ENCODE measurements around the gene PF4V1.

The PF4V1 gene

GRCh38 chr4:73872316-73873108 lies 19.4 kb downstream of the PF4V1 start:
- H3K9me3 Mint-ChIP-seq, result no peaks in the 10 kb centered on the region
- H3K4me1 Mint-ChIP-seq, result peaks cover 3% of the 10 kb centered on the region
- no peak overlapping the region for H3K27ac Mint-ChIP-seq
- peaks cover 68% of the 10 kb centered on the region for H3K27me3 Mint-ChIP-seq (ENCODE audit: low read depth)
- H3K36me3 Mint-ChIP-seq (ENCODE audit: low read depth), result no peaks in the 10 kb centered on the region
- no peak overlapping the region for H3K4me3 Mint-ChIP-seq
- TF ChIP-seq CTCF (IDR thresholded peaks at IDR 0.05; ENCODE audit: unreplicated experiment in 3 of 3), result no peak

- H3K9me3 Mint-ChIP-seq, result no peaks in the 10 kb centered on the region
- no peak overlapping the region for H3K27ac Mint-ChIP-seq
- no peak for TF ChIP-seq CTCF (IDR thresholded peaks at IDR 0.05; ENCODE audit: unreplicated experiment in 3 of 3)
- H3K36me3 Mint-ChIP-seq (ENCODE audit: low read depth), result no peaks in the 10 kb centered on the region
- H3K4me3 Mint-ChIP-seq, result no peak overlapping the region
- no peaks in the 10 kb centered on the region for H3K4me1 Mint-ChIP-seq
- H3K27me3 Mint-ChIP-seq (ENCODE audit: low read depth), result peaks cover 56% of the 10 kb centered on the region
These were observed 21.3 kb downstream of the PF4V1 start for GRCh38 chr4:73874386-73874785.

- Mint-ChIP-seq H3K9me3 (no peaks in the 10 kb centered on the region), H3K27me3 (ENCODE audit: low read depth) (peaks cover 48% of the 10 kb centered on the region), H3K36me3 (ENCODE audit: low read depth) (no peaks in the 10 kb centered on the region), H3K27ac (no peak overlapping the region), H3K4me3 (no peak overlapping the region), H3K4me1 (no peaks in the 10 kb centered on the region)
- no peak for TF ChIP-seq CTCF (IDR thresholded peaks at IDR 0.05; ENCODE audit: unreplicated experiment in 3 of 3)
These were observed 22.3 kb downstream of the PF4V1 start for GRCh38 chr4:73875401-73875800.

- TF ChIP-seq CTCF (IDR thresholded peaks at IDR 0.05; ENCODE audit: unreplicated experiment in 3 of 3), result no peak
- no peaks in the 10 kb centered on the region for H3K36me3 Mint-ChIP-seq (ENCODE audit: low read depth)
- no peak overlapping the region for H3K4me3 Mint-ChIP-seq
- H3K4me1 Mint-ChIP-seq, result peaks cover 4% of the 10 kb centered on the region
- peaks cover 17% of the 10 kb centered on the region for H3K27me3 Mint-ChIP-seq (ENCODE audit: low read depth)
- H3K9me3 Mint-ChIP-seq, result no peaks in the 10 kb centered on the region
- no peak overlapping the region for H3K27ac Mint-ChIP-seq
These were observed 30.2 kb downstream of the PF4V1 start for GRCh38 chr4:73883306-73883705.

GRCh38 chr4:73885574-73886267 lies 32.6 kb downstream of the PF4V1 start:
- Mint-ChIP-seq H3K27ac (no peak overlapping the region), H3K36me3 (ENCODE audit: low read depth) (no peaks in the 10 kb centered on the region), H3K27me3 (ENCODE audit: low read depth) (peaks cover 8% of the 10 kb centered on the region), H3K4me1 (peaks cover 4% of the 10 kb centered on the region), H3K4me3 (no peak overlapping the region), H3K9me3 (no peaks in the 10 kb centered on the region)
- TF ChIP-seq CTCF (IDR thresholded peaks at IDR 0.05; ENCODE audit: unreplicated experiment in 3 of 3), result no peak
